Type B pancreatic cell (in vitro differentiated cells): ENCODE data around the gene SRPK2. TPM values are rescaled to one million over a fixed set of nuclear protein-coding genes. Genes with fewer than 3 reads are reported as not detected.

Experiments used
- DNase-seq: peaks from one replicate; pipeline ENCODE4 v3.0.0; 2021; ENCODE audit warnings: mixed read lengths; ENCODE audit not compliant: unreplicated experiment; ENCODE audit errors: extremely low spot score
- H3K27ac Mint-ChIP-seq: 2 replicates; pipeline ENCODE4 v1.8.0; 2021; ENCODE audit warnings: mild to moderate bottlenecking, mixed read lengths
- H3K27me3 Mint-ChIP-seq: 2 replicates; pipeline ENCODE4 v1.8.0; 2021; ENCODE audit warnings: mixed read lengths
- H3K36me3 Mint-ChIP-seq: 2 replicates; pipeline ENCODE4 v1.8.0; 2021; ENCODE audit warnings: mixed read lengths
- H3K4me1 Mint-ChIP-seq: one replicate; pipeline ENCODE4 v1.8.0; 2021; ENCODE audit warnings: mixed read lengths; ENCODE audit not compliant: unreplicated experiment
- H3K4me3 Mint-ChIP-seq: 2 replicates; pipeline ENCODE4 v1.8.0; 2021; ENCODE audit warnings: mild to moderate bottlenecking, mixed read lengths
- H3K9me3 Mint-ChIP-seq: 2 replicates; pipeline ENCODE4 v1.8.0; 2021; ENCODE audit warnings: mixed read lengths
- total RNA-seq: library from RNA; stranded (reverse); gene quantifications from 2 replicates; pipeline ENCODE4 v1.2.1, GENCODE V29; 2021; ENCODE audit warnings: low replicate concordance
- TF ChIP-seq, protein P1 (sequence below): fragments of 200-600 bp; sonication (generic); conservative IDR thresholded peaks from 2 replicates; pipeline ENCODE4 v1.5.0; 2021; ENCODE audit warnings: antibody characterized with exemption, mild to moderate bottlenecking

SRPK2 gene
- total RNA-seq, 1 donor from 2014 or later: 36.0 TPM

DNA sequence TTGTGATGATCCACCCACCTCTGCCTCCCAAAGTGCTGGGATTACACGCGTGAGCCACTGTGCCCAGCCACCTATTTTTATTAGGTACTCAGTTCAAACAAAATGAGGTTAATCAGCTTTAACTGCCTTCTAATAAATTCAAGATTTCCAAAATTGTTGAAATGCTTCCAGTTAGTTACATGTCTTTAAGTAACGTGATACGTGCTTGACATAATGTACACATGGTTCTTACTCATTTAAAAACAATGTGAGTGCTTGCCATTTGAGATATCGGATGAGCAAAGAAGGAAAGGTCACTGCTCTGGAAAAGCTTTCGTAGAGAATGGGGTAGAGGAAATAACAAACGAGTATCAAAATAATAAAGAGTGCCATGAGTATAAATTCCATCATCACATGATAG, 291.1 kb downstream of the SRPK2 start:
- H3K27ac Mint-ChIP-seq: peak overlapping the region; percentile 13

GRCh38 chr7:105096306-105096705, 292.4 kb downstream of the SRPK2 start:
- TF ChIP-seq, protein P1, sequence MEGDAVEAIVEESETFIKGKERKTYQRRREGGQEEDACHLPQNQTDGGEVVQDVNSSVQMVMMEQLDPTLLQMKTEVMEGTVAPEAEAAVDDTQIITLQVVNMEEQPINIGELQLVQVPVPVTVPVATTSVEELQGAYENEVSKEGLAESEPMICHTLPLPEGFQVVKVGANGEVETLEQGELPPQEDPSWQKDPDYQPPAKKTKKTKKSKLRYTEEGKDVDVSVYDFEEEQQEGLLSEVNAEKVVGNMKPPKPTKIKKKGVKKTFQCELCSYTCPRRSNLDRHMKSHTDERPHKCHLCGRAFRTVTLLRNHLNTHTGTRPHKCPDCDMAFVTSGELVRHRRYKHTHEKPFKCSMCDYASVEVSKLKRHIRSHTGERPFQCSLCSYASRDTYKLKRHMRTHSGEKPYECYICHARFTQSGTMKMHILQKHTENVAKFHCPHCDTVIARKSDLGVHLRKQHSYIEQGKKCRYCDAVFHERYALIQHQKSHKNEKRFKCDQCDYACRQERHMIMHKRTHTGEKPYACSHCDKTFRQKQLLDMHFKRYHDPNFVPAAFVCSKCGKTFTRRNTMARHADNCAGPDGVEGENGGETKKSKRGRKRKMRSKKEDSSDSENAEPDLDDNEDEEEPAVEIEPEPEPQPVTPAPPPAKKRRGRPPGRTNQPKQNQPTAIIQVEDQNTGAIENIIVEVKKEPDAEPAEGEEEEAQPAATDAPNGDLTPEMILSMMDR: no peak
- Mint-ChIP-seq H3K4me1 (peaks cover 8% of the 10 kb centered on the region), H3K9me3 (no peaks in the 10 kb centered on the region), H3K4me3 (no peak overlapping the region), H3K27me3 (no peaks in the 10 kb centered on the region), H3K27ac (peak overlapping the region; percentile 85), H3K36me3 (peaks cover 22% of the 10 kb centered on the region)
- no peak for DNase-seq

More for the DNA sequence above, 291.1 kb downstream of the SRPK2 start:
- H3K9me3 Mint-ChIP-seq: no peaks in the 10 kb centered on the region
- H3K36me3 Mint-ChIP-seq: peaks cover 19% of the 10 kb centered on the region
- peak overlapping the region; percentile 2 for H3K4me3 Mint-ChIP-seq
- H3K4me1 Mint-ChIP-seq: peaks cover 8% of the 10 kb centered on the region
- TF ChIP-seq, protein P1: no peak
- no peaks in the 10 kb centered on the region for H3K27me3 Mint-ChIP-seq
- DNase-seq: no peak

GRCh38 chr7:105094966-105095365, 293.8 kb downstream of the SRPK2 start:
- H3K36me3 Mint-ChIP-seq: peaks cover 20% of the 10 kb centered on the region
- no peak overlapping the region for H3K27ac Mint-ChIP-seq
- peaks cover 8% of the 10 kb centered on the region for H3K4me1 Mint-ChIP-seq
- TF ChIP-seq, protein P1: no peak
- no peak for DNase-seq
- H3K9me3 Mint-ChIP-seq: no peaks in the 10 kb centered on the region
- H3K27me3 Mint-ChIP-seq: no peaks in the 10 kb centered on the region
- no peak overlapping the region for H3K4me3 Mint-ChIP-seq

DNA sequence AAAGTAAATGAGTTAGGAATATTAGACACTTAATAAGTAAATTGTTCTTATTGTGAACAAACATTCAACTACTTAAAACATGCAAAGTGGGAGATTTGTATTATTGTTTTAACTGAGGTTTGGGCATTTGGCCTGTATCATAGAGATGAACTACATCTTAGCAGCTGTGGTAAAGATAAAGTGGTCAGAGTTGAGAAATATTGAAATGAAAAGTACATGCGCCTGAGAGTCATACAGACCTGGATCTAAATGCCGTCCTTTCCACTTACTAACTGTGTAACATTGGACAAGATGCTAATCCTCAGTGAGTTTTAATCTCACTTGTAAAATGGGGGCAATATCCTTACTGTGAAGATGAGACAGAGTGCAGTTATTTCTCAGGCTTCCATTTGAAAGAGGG, 300.3 kb downstream of the SRPK2 start:
- DNase-seq: no peak
- H3K27ac Mint-ChIP-seq: no peak overlapping the region
- TF ChIP-seq, protein P1: no peak
- H3K36me3 Mint-ChIP-seq: peaks cover 25% of the 10 kb centered on the region
- no peaks in the 10 kb centered on the region for H3K9me3 Mint-ChIP-seq
- no peak overlapping the region for H3K4me3 Mint-ChIP-seq
- no peaks in the 10 kb centered on the region for H3K4me1 Mint-ChIP-seq
- H3K27me3 Mint-ChIP-seq: no peaks in the 10 kb centered on the region

DNA sequence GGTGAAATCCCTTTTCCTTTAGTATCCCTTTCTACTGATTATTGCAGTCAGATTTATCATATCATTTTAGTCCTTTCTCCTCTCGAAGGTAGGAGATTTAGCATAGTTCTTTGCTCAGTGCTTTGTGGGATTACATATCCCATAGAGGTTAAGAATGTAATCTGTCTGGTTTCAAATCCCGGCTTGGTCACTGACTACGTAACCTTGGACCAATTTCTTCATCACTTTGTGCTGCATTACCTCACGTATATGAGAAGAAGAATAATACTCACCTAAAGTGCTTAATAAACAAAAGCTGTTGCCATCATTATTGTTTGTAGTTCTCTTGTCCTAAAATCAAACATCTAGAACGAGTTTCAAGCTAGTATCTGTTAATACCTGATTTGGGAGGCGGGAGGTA, 300.7 kb downstream of the SRPK2 start:
- no peak overlapping the region for H3K27ac Mint-ChIP-seq
- TF ChIP-seq, protein P1: no peak
- peaks cover 26% of the 10 kb centered on the region for H3K36me3 Mint-ChIP-seq
- H3K9me3 Mint-ChIP-seq: no peaks in the 10 kb centered on the region
- no peak for DNase-seq
- no peak overlapping the region for H3K4me3 Mint-ChIP-seq
- H3K4me1 Mint-ChIP-seq: no peaks in the 10 kb centered on the region
- no peaks in the 10 kb centered on the region for H3K27me3 Mint-ChIP-seq

GRCh38 chr7:105086850-105087249, 301.9 kb downstream of the SRPK2 start:
- Mint-ChIP-seq H3K27ac (no peak overlapping the region), H3K4me1 (no peaks in the 10 kb centered on the region), H3K9me3 (no peaks in the 10 kb centered on the region), H3K27me3 (no peaks in the 10 kb centered on the region), H3K4me3 (no peak overlapping the region), H3K36me3 (peaks cover 29% of the 10 kb centered on the region)
- DNase-seq: no peak
- TF ChIP-seq, protein P1: no peak
